Natural killer cell (primary cell): ENCODE data around the gene MSMO1. TPM values are rescaled to one million over a fixed set of nuclear protein-coding genes. Genes with fewer than 3 reads are reported as not detected.

Experiments
- ATAC-seq, 3 donors: fragments of 150-1000 bp in 2 of 3; fragments of 200-7000 bp in 1 of 3; cut with Tn5 transposase; 1 replicate in 1 of 3; 2 replicates in 2 of 3; pipeline ENCODE4 v1.10.0; 2021; ENCODE audit warnings: mild to moderate bottlenecking in 2 of 3, moderate library complexity in 2 of 3
- DNase-seq, 2 donors: peaks; one replicate each; pipeline versions ENCODE4 v3.0.0 to v3.0.0-alpha.2; 2013 to 2021; ENCODE audit warnings: mixed read lengths in 1 of 2
- H3K27ac ChIP-seq: one replicate; pipeline ENCODE4 v1.5.1; 2013; ENCODE audit warnings: mild to moderate bottlenecking, low read length
- H3K27me3 ChIP-seq: one replicate; pipeline ENCODE4 v1.6.1; 2013; ENCODE audit warnings: low read length; ENCODE audit not compliant: control insufficient read depth, insufficient read depth
- H3K36me3 ChIP-seq: one replicate; pipeline ENCODE4 v1.6.1; 2013; ENCODE audit warnings: low read length; ENCODE audit not compliant: control insufficient read depth, insufficient read depth
- H3K4me1 ChIP-seq: one replicate; pipeline ENCODE4 v1.6.1; 2013; ENCODE audit warnings: low read length; ENCODE audit not compliant: control insufficient read depth, insufficient read depth
- H3K4me3 ChIP-seq: one replicate; pipeline ENCODE4 v1.5.1; 2013; ENCODE audit warnings: low read length
- H3K9me3 ChIP-seq: one replicate; pipeline ENCODE4 v1.6.1; 2013; ENCODE audit warnings: low read length; ENCODE audit not compliant: control insufficient read depth, insufficient read depth
- H3K27ac Mint-ChIP-seq, 2 donors: one replicate each; pipeline ENCODE4 v1.8.0; 2022; ENCODE audit warnings: mild to moderate bottlenecking in 2 of 2, mixed read lengths in 2 of 2, moderate library complexity in 1 of 2
- H3K27me3 Mint-ChIP-seq, 2 donors: one replicate each; pipeline ENCODE4 v1.8.0; 2022; ENCODE audit warnings: low read depth in 2 of 2, mixed read lengths in 2 of 2
- H3K36me3 Mint-ChIP-seq: one replicate; pipeline ENCODE4 v1.8.0; 2022; ENCODE audit warnings: mixed read lengths
- H3K4me1 Mint-ChIP-seq, 2 donors: one replicate each; pipeline ENCODE4 v1.8.0; 2022; ENCODE audit warnings: mixed read lengths in 2 of 2
- H3K4me3 Mint-ChIP-seq: one replicate; pipeline ENCODE4 v1.8.0; 2022; ENCODE audit warnings: mild to moderate bottlenecking, moderate library complexity, mixed read lengths
- H3K9me3 Mint-ChIP-seq, 2 donors: one replicate each; pipeline ENCODE4 v1.8.0; 2022; ENCODE audit warnings: mixed read lengths in 2 of 2
- CTCF ChIP-seq: fragments of 200-600 bp; IDR thresholded peaks from one replicate; pipeline ENCODE4 v1.8.0; 2022; ENCODE audit warnings: antibody characterized with exemption
- WGBS: methylation state at CpG from one replicate; pipeline ENCODE4 v1.1.7; 2013; ENCODE audit warnings: missing lambda C conversion rate; ENCODE audit not compliant: insufficient coverage; 5-methylcytosine and 5-hydroxymethylcytosine counted together
- intact Hi-C: fragments of 100-400 bp; cut with micrococcal nuclease; formaldehyde crosslinking; loops from one replicate; pipeline ENCODE4 v1.14.2; 2022
- total RNA-seq, 4 donors: library from RNA; stranded (reverse); fragments of 120-200 nt in 1 of 4; gene quantifications; one replicate each; pipeline versions ENCODE4 v1.2.3 to v1.2.4, GENCODE V29; 2013 to 2022

Gene MSMO1
- total RNA-seq, 3 donors from 2014 or later (not counting 1 experiment from before 2014, with no cell fraction given) = 22.5 to 27.7 (median 23.9) TPM

- H3K4me1 ChIP-seq = no peaks in the 10 kb centered on the region
- DNase-seq = no peak
- no CpG with 5 or more reads among the region's 1 CpG for WGBS
- H3K27me3 ChIP-seq = no peaks in the 10 kb centered on the region
- Mint-ChIP-seq H3K4me1 (no peaks in the 10 kb centered on the region), H3K36me3 (peaks cover 12% of the 10 kb centered on the region), H3K9me3 (no peaks in the 10 kb centered on the region), H3K4me3 (no peak overlapping the region), H3K27me3 (no peaks in the 10 kb centered on the region), H3K27ac (no peak overlapping the region)
- peak in 1 of 3 donors; percentile 49 for ATAC-seq
- H3K4me3 ChIP-seq = no peak overlapping the region
- H3K9me3 ChIP-seq = no peaks in the 10 kb centered on the region
- H3K36me3 ChIP-seq = peaks cover 10% of the 10 kb centered on the region
- no peak overlapping the region for H3K27ac ChIP-seq
- TF ChIP-seq CTCF = no peak
- intact Hi-C loops = no loop called here
Observed at GRCh38 chr4:165308166-165308565, 19.3 kb upstream of the MSMO1 start.

GRCh38 chr4:165308606-165309005, 18.9 kb upstream of the MSMO1 start:
- Mint-ChIP-seq H3K4me1 (no peaks in the 10 kb centered on the region), H3K4me3 (no peak overlapping the region), H3K27ac (no peak overlapping the region), H3K9me3 (no peaks in the 10 kb centered on the region), H3K36me3 (peaks cover 12% of the 10 kb centered on the region), H3K27me3 (no peaks in the 10 kb centered on the region)
- 100% methylated on average over 2 of the region's 2 CpGs for WGBS
- DNase-seq (no peak), ATAC-seq (no peak)
- Histone ChIP-seq H3K4me3 (no peak overlapping the region), H3K9me3 (no peaks in the 10 kb centered on the region), H3K4me1 (no peaks in the 10 kb centered on the region), H3K36me3 (peaks cover 13% of the 10 kb centered on the region), H3K27me3 (no peaks in the 10 kb centered on the region), H3K27ac (no peak overlapping the region)
- intact Hi-C loops = no loop called here
- TF ChIP-seq CTCF = no peak

DNA sequence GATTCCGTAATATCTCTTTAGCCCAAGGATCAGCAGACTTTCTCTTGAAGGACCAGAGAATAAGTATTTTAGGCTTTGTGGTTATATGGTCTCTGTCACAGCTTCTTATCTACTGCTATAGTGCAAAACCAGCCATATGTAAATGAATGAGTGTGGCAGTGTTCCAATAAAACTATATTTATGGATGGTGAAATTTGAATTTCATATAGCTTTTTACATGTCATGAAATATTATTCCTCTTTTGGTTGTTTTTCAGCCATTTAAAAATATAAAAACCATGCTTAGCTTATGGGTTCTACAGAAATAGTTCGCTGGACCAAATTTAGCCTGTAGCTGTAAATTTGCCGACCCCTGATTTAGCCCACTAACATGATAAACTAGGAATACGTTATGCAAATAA, 18.0 kb upstream of the MSMO1 start:
- H3K4me3 ChIP-seq = no peak overlapping the region
- peaks cover 19% of the 10 kb centered on the region for H3K36me3 ChIP-seq
- no peaks in the 10 kb centered on the region for H3K4me1 ChIP-seq
- no peaks in the 10 kb centered on the region for H3K9me3 Mint-ChIP-seq
- TF ChIP-seq CTCF = no peak
- WGBS = 97% methylated on average over 3 of the region's 4 CpGs
- H3K9me3 ChIP-seq = no peaks in the 10 kb centered on the region
- ATAC-seq (no peak), DNase-seq (no peak)
- H3K4me1 Mint-ChIP-seq = no peaks in the 10 kb centered on the region
- peaks cover 16% of the 10 kb centered on the region for H3K36me3 Mint-ChIP-seq
- intact Hi-C loops = no loop called here
- H3K27ac ChIP-seq = no peak overlapping the region
- H3K27me3 ChIP-seq = no peaks in the 10 kb centered on the region
- H3K27ac Mint-ChIP-seq = no peak overlapping the region
- H3K27me3 Mint-ChIP-seq = no peaks in the 10 kb centered on the region
- H3K4me3 Mint-ChIP-seq = no peak overlapping the region

- intact Hi-C loops = no loop called here
- TF ChIP-seq CTCF = no peak
- H3K4me1 ChIP-seq = no peaks in the 10 kb centered on the region
- H3K36me3 ChIP-seq = peaks cover 22% of the 10 kb centered on the region
- no peak overlapping the region for H3K27ac ChIP-seq
- H3K9me3 Mint-ChIP-seq = no peaks in the 10 kb centered on the region
- H3K27me3 Mint-ChIP-seq = no peaks in the 10 kb centered on the region
- H3K4me1 Mint-ChIP-seq = no peaks in the 10 kb centered on the region
- no peaks in the 10 kb centered on the region for H3K27me3 ChIP-seq
- no peak overlapping the region for H3K4me3 Mint-ChIP-seq
- H3K9me3 ChIP-seq = no peaks in the 10 kb centered on the region
- H3K27ac Mint-ChIP-seq = no peak overlapping the region
- no peak for ATAC-seq
- no peak overlapping the region for H3K4me3 ChIP-seq
- 100% methylated on average over 1 of the region's 2 CpGs for WGBS
- H3K36me3 Mint-ChIP-seq = peaks cover 18% of the 10 kb centered on the region
- DNase-seq = no peak
Observed at GRCh38 chr4:165312506-165312905, 15.0 kb upstream of the MSMO1 start.
